Caco-2 (cell line): Measurements from ENCODE around the gene SH3TC1. TPM values are rescaled to one million over a fixed set of nuclear protein-coding genes. Genes with fewer than 3 reads are reported as not detected.

Experiments
- BruUV-seq: library from RNA; stranded (reverse); fragments of 400-500 nt; replicated peaks from 2 replicates; lab custom pipeline; 2021; lab: Mats Ljungman, UMichigan
- CTCF ChIA-PET: fragments of 300-600 bp; sonication (Branson Sonifier 250); formaldehyde crosslinking; loops from one replicate; lab custom pipeline; 2022; ENCODE audit warnings: antibody characterized with exemption; lab: Charles Lee
- POLR2A ChIA-PET: fragments of 300-600 bp; sonication (Branson Sonifier 250); formaldehyde crosslinking; loops from one replicate; lab custom pipeline; 2022; ENCODE audit warnings: antibody characterized with exemption; lab: Charles Lee
- DNase-seq, 2 experiments: peaks; one replicate each; pipeline versions ENCODE4 v3.0.0 to v3.0.0-alpha.2; 2020 to 2022
- H3K27me3 ChIP-seq: replicated peaks from 2 replicates; pipeline ENCODE4 v1.6.0; 2011; ENCODE audit warnings: low read length; ENCODE audit not compliant: control insufficient read depth, insufficient read depth
- H3K36me3 ChIP-seq: 2 replicates; pipeline ENCODE4 v1.5.1; 2011; ENCODE audit warnings: low read length; ENCODE audit not compliant: control insufficient read depth, insufficient read depth
- H3K4me1 ChIP-seq: fragments of 250-450 bp; sonication (Bioruptor Pico); 2 replicates; pipeline ENCODE4 v1.5.1; 2020; ENCODE audit warnings: mild to moderate bottlenecking
- H3K4me3 ChIP-seq: 2 replicates; pipeline ENCODE4 v1.5.1; 2011; ENCODE audit warnings: low read depth, mild to moderate bottlenecking, control low read depth, low read length
- H3K9me3 ChIP-seq: fragments of 250-450 bp; sonication (Bioruptor Pico); 2 replicates; pipeline ENCODE4 v1.5.1; 2020; ENCODE audit warnings: mild to moderate bottlenecking, moderate library complexity
- H3K27ac Mint-ChIP-seq: one replicate; pipeline ENCODE4 v1.8.0; 2022; ENCODE audit warnings: mixed read lengths; ENCODE audit not compliant: unreplicated experiment
- H3K27me3 Mint-ChIP-seq: one replicate; pipeline ENCODE4 v1.8.0; 2022; ENCODE audit warnings: mixed read lengths; ENCODE audit not compliant: insufficient read depth, unreplicated experiment
- H3K36me3 Mint-ChIP-seq: one replicate; pipeline ENCODE4 v1.8.0; 2022; ENCODE audit warnings: mild to moderate bottlenecking, mixed read lengths; ENCODE audit not compliant: insufficient read depth, unreplicated experiment
- H3K4me1 Mint-ChIP-seq: one replicate; pipeline ENCODE4 v1.8.0; 2022; ENCODE audit warnings: low read depth, mixed read lengths; ENCODE audit not compliant: unreplicated experiment
- H3K4me3 Mint-ChIP-seq: one replicate; pipeline ENCODE4 v1.8.0; 2022; ENCODE audit warnings: mild to moderate bottlenecking, moderate library complexity, mixed read lengths; ENCODE audit not compliant: unreplicated experiment
- H3K9me3 Mint-ChIP-seq: one replicate; pipeline ENCODE4 v1.8.0; 2022; ENCODE audit warnings: mixed read lengths; ENCODE audit not compliant: unreplicated experiment
- intact Hi-C: fragments of 100-400 bp; cut with micrococcal nuclease; formaldehyde crosslinking; loops from one replicate; pipeline ENCODE4 v1.10.0; 2022; ENCODE audit not compliant: unreplicated experiment
- total RNA-seq: library from RNA; stranded (reverse); gene quantifications from 2 replicates; pipeline ENCODE4 v1.2.3, GENCODE V29; 2022
- TF ChIP-seq, protein P1 (sequence below), 2 experiments: fragments of 200-600 bp in 1 of 2; IDR thresholded peaks; 1 replicate in 1 of 2; 2 replicates in 1 of 2; pipeline versions ENCODE4 v1.5.1 to v1.8.0; 2011 to 2022; ENCODE audit warnings: antibody characterized with exemption in 1 of 2, control low read depth in 1 of 2, inconsistent platforms in 1 of 2, low read depth in 1 of 2, low read length in 1 of 2, mild to moderate bottlenecking in 1 of 2, moderate library complexity in 1 of 2; ENCODE audit not compliant: insufficient read depth in 1 of 2, severe bottlenecking in 1 of 2, unreplicated experiment in 1 of 2

Gene SH3TC1
- total RNA-seq, 1 experiment from 2014 or later, result 18.6 TPM

GRCh38 chr4:8258552-8259212, 59.6 kb downstream of the SH3TC1 start:
- no peaks in the 10 kb centered on the region for H3K4me1 Mint-ChIP-seq
- no peaks in the 10 kb centered on the region for H3K9me3 Mint-ChIP-seq
- H3K27ac Mint-ChIP-seq, result no peak overlapping the region
- BruUV-seq, result no TSS peak
- H3K4me3 Mint-ChIP-seq, result no peak overlapping the region
- Histone ChIP-seq H3K4me1 (no peaks in the 10 kb centered on the region; the same call in 1 of the 2 replicates), H3K9me3 (no peaks in the 10 kb centered on the region), H3K4me3 (no peak overlapping the region), H3K36me3 (no peaks in the 10 kb centered on the region), H3K27me3 (no peaks in the 10 kb centered on the region)
- intact Hi-C loops, result no loop called here
- ChIA-PET CTCF (no interaction called here), POLR2A (no interaction called here)
- TF ChIP-seq, protein P1, sequence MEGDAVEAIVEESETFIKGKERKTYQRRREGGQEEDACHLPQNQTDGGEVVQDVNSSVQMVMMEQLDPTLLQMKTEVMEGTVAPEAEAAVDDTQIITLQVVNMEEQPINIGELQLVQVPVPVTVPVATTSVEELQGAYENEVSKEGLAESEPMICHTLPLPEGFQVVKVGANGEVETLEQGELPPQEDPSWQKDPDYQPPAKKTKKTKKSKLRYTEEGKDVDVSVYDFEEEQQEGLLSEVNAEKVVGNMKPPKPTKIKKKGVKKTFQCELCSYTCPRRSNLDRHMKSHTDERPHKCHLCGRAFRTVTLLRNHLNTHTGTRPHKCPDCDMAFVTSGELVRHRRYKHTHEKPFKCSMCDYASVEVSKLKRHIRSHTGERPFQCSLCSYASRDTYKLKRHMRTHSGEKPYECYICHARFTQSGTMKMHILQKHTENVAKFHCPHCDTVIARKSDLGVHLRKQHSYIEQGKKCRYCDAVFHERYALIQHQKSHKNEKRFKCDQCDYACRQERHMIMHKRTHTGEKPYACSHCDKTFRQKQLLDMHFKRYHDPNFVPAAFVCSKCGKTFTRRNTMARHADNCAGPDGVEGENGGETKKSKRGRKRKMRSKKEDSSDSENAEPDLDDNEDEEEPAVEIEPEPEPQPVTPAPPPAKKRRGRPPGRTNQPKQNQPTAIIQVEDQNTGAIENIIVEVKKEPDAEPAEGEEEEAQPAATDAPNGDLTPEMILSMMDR (IDR thresholded peaks at IDR 0.05; ENCODE audit: insufficient read depth in 1 of 2, low read depth in 1 of 2, low read length in 1 of 2, severe bottlenecking in 1 of 2, unreplicated experiment in 1 of 2), result no peak
- no peaks in the 10 kb centered on the region for H3K36me3 Mint-ChIP-seq
- no peaks in the 10 kb centered on the region for H3K27me3 Mint-ChIP-seq
- no peak for DNase-seq

GRCh38 chr4:8259743-8260430, 60.8 kb downstream of the SH3TC1 start:
- H3K4me1 ChIP-seq, result no peaks in the 10 kb centered on the region; the same call in 1 of the 2 replicates
- no TSS peak for BruUV-seq
- H3K27me3 ChIP-seq, result no peaks in the 10 kb centered on the region
- TF ChIP-seq, protein P1 (IDR thresholded peaks at IDR 0.05; ENCODE audit: insufficient read depth in 1 of 2, low read depth in 1 of 2, low read length in 1 of 2, severe bottlenecking in 1 of 2, unreplicated experiment in 1 of 2), result no peak
- H3K4me3 ChIP-seq, result no peak overlapping the region
- Mint-ChIP-seq H3K4me1 (no peaks in the 10 kb centered on the region), H3K9me3 (no peaks in the 10 kb centered on the region), H3K27me3 (no peaks in the 10 kb centered on the region), H3K27ac (no peak overlapping the region), H3K4me3 (no peak overlapping the region), H3K36me3 (no peaks in the 10 kb centered on the region)
- no peak for DNase-seq
- H3K36me3 ChIP-seq, result no peaks in the 10 kb centered on the region
- intact Hi-C loops, result no loop called here
- ChIA-PET POLR2A (no interaction called here), CTCF (interaction anchor here (0.7 kb wide), 1 partner anchor 151 kb away, joined by 3 read pairs; no protein-coding TSS in a partner anchor)
- H3K9me3 ChIP-seq, result no peaks in the 10 kb centered on the region

DNA sequence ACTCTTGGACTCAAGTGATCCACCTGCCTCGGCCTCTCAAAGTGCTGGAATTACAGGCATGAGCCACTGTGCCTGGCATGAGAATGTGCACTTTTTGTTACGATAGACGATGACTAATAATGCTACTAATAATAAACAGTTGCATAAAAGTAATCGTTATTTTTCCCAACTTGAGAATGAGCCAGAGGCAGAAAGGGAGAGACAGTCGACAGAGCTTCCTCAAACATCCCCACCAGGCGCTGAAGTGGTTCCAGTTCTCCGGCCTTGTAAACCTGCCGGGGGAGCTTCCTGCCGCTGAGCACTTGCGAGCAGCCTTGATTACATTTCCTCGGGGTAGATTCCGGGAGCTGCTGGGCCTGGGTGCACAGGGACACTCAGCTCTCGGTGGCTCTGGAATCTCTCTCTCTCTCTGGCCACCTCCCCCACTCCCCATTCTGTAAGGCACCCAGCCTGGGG, 61.6 kb downstream of the SH3TC1 start:
- Histone ChIP-seq H3K4me1 (no peaks in the 10 kb centered on the region; the same call in 1 of the 2 replicates), H3K36me3 (no peaks in the 10 kb centered on the region), H3K9me3 (no peaks in the 10 kb centered on the region), H3K27me3 (no peaks in the 10 kb centered on the region), H3K4me3 (no peak overlapping the region)
- Mint-ChIP-seq H3K4me3 (no peak overlapping the region), H3K9me3 (no peaks in the 10 kb centered on the region), H3K36me3 (no peaks in the 10 kb centered on the region), H3K4me1 (no peaks in the 10 kb centered on the region), H3K27me3 (no peaks in the 10 kb centered on the region), H3K27ac (no peak overlapping the region)
- no TSS peak for BruUV-seq
- DNase-seq, result peak; percentile 57 to 67
- TF ChIP-seq, protein P1 (IDR thresholded peaks at IDR 0.05; ENCODE audit: insufficient read depth in 1 of 2, low read depth in 1 of 2, low read length in 1 of 2, severe bottlenecking in 1 of 2, unreplicated experiment in 1 of 2), result no peak
- POLR2A ChIA-PET, result interaction anchor here (0.6 kb wide), 1 partner anchor 147 kb away, joined by 3 read pairs; no protein-coding TSS in a partner anchor
- CTCF ChIA-PET, result interaction anchor here (0.7 to 0.8 kb wide), 2 partner anchors 84 to 150 kb away, joined by 3 read pairs; no protein-coding TSS in a partner anchor
- intact Hi-C loops, result no loop called here
